Measurements from ENCODE around the gene CMTR2.
"Not testable (repeated sequence)": the region's sequence is repeated elsewhere in the genome, so short reads cannot be mapped to it uniquely, and the experiment has no call there.

CMTR2 gene

DNA sequence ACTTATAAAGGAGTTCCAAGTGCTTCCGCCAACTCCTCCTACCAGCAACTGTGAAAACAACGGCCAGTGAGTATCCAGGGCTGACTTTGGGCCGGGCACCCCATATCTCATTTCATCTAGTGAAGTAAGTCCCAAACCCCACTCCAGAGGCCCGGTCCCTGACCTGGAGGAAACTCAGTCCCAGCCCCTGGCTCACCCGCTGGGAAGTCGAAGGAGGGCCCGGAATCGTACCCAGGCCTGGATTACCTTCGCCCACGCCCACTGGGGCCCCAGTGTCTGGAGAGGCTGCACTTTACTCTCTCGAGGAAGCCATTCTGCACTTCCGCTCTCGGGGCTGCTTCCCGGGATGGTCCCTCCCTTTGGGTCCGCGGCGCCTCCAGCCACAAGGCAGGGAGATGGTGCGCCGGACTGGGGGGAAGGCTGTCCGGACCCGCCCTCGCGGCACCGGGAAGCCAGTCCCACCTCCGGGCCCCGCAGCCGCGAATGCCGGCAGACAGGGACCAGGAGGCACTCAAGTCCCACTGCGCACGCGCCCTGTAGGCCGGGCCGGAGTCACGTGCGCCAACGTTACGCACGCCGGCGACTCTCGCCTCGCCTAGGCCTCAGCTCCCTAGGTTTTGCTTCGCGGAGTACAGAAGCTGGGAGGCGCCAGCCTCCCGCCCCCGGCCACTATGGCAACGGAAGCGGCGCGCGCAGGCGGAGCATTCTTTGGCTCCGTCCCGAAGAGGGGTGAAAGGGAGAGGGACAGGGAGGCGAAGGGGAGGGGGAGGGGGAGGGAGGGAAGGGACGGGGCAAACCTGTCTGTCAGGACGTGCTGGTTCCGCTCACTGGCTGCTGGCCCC is at the start of gene CMTR2:
CMTR2 (minus strand) TSS at position 513 of the 842 bp plus-strand sequence. CDS start 3,482 bp downstream, outside the sequence.
- DNase-seq = peak; percentile 99
- in situ Hi-C loops (cut with HindIII; ENCODE audit: low pct_ligation_motif_present, low pct_unique_long_range_greater_than_20kb, low sequenced_read_pairs) = no loop called here

DNA sequence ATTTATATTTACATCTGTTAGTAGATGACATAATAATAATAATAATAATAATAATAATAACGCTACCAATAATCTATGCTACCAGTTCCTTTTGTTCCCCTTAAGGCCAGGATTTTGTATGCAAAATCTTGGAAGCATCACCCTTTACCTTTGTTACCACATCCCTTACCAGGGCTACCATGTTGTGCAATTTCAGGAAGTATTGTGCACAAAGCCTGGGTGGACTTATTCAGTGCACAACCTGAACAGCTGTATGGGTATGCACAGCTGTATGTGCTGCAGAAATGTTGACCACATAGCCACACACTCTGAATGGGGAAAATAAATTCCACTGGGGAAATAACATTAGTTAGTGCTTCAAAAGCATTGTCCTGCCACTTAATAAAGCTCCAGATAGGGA is 49.4 kb upstream of the CMTR2 start:
- in situ Hi-C loops (cut with HindIII; ENCODE audit: low pct_ligation_motif_present, low pct_unique_long_range_greater_than_20kb, low sequenced_read_pairs) = no loop called here
- DNase-seq = no peak

GRCh38 chr16:71338193-71338592 is 49.0 kb upstream of the CMTR2 start:
- in situ Hi-C loops (cut with HindIII; ENCODE audit: low pct_ligation_motif_present, low pct_unique_long_range_greater_than_20kb, low sequenced_read_pairs) = no loop called here
- DNase-seq = peak; percentile 44

GRCh38 chr16:71337631-71338030 is 48.4 kb upstream of the CMTR2 start:
- no peak for DNase-seq
- in situ Hi-C loops (cut with HindIII; ENCODE audit: low pct_ligation_motif_present, low pct_unique_long_range_greater_than_20kb, low sequenced_read_pairs) = no loop called here

GRCh38 chr16:71328151-71328550 is 38.9 kb upstream of the CMTR2 start:
- in situ Hi-C loops (cut with HindIII; ENCODE audit: low pct_ligation_motif_present, low pct_unique_long_range_greater_than_20kb, low sequenced_read_pairs) = no loop called here
- DNase-seq = no peak

GRCh38 chr16:71327720-71328119 is 38.5 kb upstream of the CMTR2 start:
- in situ Hi-C loops (cut with HindIII; ENCODE audit: low pct_ligation_motif_present, low pct_unique_long_range_greater_than_20kb, low sequenced_read_pairs) = no loop called here
- DNase-seq = no peak

DNA sequence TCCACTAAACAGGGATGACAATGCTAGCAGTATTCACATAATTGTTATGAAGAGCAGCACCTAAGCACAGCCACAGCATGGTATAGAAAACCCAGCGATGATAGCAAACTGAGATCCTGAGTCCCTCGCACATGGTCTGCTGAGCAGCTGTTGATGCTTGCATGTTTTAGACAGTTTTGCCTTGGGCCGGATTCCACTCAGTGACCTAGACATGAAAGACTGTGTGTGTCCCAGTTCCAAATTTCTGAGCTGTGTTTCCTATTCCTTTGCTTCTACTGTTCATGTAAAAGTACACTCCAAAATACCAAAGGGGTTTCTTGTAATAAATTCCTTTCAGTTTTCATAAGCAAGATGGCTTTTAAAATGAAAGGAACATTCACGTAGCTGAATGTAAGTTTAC is 30.8 kb upstream of the CMTR2 start:
- in situ Hi-C loops (cut with HindIII; ENCODE audit: low pct_ligation_motif_present, low pct_unique_long_range_greater_than_20kb, low sequenced_read_pairs) = no loop called here
- no peak for DNase-seq

- no peak for DNase-seq
- in situ Hi-C loops (cut with HindIII; ENCODE audit: low pct_ligation_motif_present, low pct_unique_long_range_greater_than_20kb, low sequenced_read_pairs) = no loop called here
Measured at GRCh38 chr16:71315269-71315668, 26.1 kb upstream of the CMTR2 start.

DNA sequence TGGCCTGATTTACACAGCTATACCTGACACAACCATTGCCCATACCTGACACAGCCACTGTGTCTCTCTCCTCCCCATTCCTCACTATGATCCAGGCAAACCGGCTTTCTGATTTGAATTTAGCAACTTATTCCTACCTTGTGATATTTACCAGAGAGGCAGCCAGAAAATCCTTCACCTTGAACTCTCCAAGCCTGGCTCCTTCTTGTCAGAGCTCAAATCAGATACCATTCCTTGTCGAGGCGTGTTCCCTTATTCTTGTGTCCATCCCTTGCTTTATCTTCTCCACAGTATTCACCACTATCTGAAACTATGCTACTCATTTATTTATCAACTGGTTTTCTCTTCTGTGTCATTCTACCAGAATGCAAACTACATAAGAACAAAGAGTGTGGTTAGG is 24.4 kb upstream of the CMTR2 start:
- in situ Hi-C loops (cut with HindIII; ENCODE audit: low pct_ligation_motif_present, low pct_unique_long_range_greater_than_20kb, low sequenced_read_pairs) = not testable (repeated sequence)

GRCh38 chr16:71311553-71312158 is 22.5 kb upstream of the CMTR2 start:
- in situ Hi-C loops (cut with HindIII; ENCODE audit: low pct_ligation_motif_present, low pct_unique_long_range_greater_than_20kb, low sequenced_read_pairs) = no loop called here
- DNase-seq = peak; percentile 41

More for the DNA sequence above, 24.4 kb upstream of the CMTR2 start:
- DNase-seq = not testable (repeated sequence)

DNA sequence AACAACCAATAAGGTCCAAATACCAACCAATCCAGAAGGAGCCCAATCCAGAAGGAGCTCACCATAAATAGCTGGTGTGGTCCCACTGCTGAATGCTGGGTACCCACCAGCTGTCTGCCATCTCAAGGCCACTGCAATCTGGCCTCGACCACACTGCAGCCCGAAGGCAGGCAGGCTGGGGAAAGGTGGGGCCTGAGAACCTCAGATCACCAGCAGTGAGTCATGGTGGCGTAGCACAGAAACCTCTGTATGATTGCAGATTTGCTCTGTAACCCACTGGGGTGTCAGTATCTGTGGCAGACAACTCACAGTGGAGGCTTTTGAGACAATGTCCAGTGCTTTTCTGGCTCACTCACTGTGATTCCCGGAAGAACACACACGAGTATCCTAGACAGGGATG is 14.7 kb upstream of the CMTR2 start:
- DNase-seq = no peak
- in situ Hi-C loops (cut with HindIII; ENCODE audit: low pct_ligation_motif_present, low pct_unique_long_range_greater_than_20kb, low sequenced_read_pairs) = no loop called here

DNA sequence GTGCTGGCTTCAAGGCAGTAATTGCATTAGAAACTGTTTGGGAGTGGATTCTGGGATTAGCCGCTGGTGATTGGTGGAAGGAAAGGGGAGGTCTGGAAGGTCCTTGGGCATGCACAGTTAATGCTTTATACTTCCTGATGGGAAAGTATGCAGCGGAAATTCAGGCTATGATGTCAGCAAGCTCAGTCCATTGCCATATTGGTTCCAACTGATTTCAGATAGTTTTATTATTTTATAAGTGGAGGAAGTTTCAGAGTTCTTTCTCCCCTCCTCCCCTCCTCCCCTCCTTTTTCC is 8.1 kb upstream of the CMTR2 start:
- no peak for DNase-seq
- in situ Hi-C loops (cut with HindIII; ENCODE audit: low pct_ligation_motif_present, low pct_unique_long_range_greater_than_20kb, low sequenced_read_pairs) = no loop called here

DNA sequence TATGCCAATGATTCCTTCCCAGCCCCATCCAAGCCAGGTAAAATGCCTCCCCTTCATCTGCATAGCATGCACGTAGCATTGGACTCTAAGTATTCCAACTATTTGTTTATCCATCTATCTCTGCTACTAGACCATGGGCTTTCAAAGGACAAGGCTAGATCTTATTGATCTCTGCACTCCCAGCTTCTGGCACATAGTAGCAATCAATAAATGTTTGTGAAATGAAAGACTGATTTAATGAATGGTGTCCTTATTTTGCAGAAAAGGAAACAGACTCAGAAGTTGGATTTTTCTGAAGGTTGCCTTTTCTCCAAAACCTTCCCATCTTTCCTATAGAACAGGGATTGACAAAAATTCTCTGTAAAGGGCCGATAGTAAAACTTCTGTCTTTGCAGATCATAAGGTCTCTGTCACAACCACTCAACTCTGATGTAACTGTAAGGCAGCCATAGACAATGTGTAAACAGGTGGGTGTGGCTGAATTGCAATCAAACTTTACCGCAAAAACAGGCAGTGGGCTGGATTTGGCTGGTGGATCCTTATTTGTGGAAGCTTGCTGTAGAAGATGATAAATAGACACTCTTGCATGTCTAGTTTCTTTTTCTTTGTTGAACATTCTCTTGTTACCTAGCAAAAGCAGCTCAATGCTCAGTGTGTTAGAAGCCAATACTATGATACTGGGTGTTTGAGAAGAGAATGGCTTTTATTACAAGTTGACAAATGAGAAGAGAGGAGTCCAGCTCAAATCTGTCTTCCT is 7.6 kb upstream of the CMTR2 start:
- in situ Hi-C loops (cut with HindIII; ENCODE audit: low pct_ligation_motif_present, low pct_unique_long_range_greater_than_20kb, low sequenced_read_pairs) = no loop called here
- no peak for DNase-seq

GRCh38 chr16:71295950-71296349 is 6.7 kb upstream of the CMTR2 start:
- DNase-seq = no peak
- in situ Hi-C loops (cut with HindIII; ENCODE audit: low pct_ligation_motif_present, low pct_unique_long_range_greater_than_20kb, low sequenced_read_pairs) = no loop called here

DNA sequence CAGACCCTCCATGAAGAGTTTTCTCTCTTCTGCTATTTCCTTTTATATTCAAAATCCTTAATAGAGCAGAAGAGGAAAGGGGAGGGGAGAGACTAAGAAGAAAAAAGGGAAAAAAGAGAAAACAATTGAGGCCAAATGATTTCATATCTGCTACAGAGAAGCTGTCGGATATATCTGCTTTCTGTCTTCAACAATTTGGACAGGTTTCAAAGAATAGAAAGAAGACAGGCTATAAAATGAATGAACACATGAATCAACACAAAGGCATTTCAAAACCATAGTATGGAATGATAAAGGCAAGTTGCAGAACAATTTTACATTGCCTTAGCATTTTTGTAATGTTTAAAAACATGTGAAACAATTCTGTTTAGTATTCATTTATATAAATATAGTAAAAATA is 4.7 kb upstream of the CMTR2 start:
- in situ Hi-C loops (cut with HindIII; ENCODE audit: low pct_ligation_motif_present, low pct_unique_long_range_greater_than_20kb, low sequenced_read_pairs) = no loop called here
- no peak for DNase-seq

DNA sequence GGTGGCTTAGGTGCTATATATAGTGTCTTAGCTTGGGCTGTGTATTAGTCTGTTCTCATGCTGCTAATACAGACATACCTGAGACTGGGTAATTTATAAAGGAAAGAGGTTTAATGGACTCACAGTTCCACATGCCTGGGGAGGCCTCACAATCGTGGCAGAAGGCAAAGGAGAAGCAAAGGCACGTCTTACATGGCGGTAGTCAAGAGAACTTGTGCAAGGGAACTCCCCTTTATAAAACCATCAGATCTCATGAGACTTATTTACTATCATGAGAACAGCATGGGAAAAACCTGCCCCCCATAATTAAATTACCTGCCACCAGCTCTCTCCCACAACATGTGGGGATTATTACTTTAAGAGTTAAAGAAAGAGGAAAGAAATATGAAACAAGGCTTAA is 2.9 kb upstream of the CMTR2 start:
- in situ Hi-C loops (cut with HindIII; ENCODE audit: low pct_ligation_motif_present, low pct_unique_long_range_greater_than_20kb, low sequenced_read_pairs); DNase-seq: not testable (repeated sequence)

GRCh38 chr16:71289732-71290062 is 495 bp upstream of the CMTR2 start:
- DNase-seq = no peak
- in situ Hi-C loops (cut with HindIII; ENCODE audit: low pct_ligation_motif_present, low pct_unique_long_range_greater_than_20kb, low sequenced_read_pairs) = no loop called here

DNA sequence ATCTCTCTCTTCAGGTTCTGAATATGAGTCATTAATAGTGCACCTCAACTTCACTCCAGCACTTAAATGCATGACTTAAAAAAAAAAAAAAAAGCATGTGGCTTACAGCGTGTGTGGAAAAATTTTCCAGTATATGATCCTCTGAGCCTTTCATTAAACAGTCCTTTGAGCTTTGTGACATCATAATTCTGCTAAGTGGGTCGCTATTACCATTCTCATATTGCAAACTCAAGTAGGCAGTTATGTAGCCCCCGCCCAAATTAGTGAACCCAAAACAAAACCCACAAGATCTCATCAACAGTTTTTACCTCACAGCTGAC is 672 bp downstream of the CMTR2 start:
- in situ Hi-C loops (cut with HindIII; ENCODE audit: low pct_ligation_motif_present, low pct_unique_long_range_greater_than_20kb, low sequenced_read_pairs) = no loop called here
- peak; percentile 24 for DNase-seq

DNA sequence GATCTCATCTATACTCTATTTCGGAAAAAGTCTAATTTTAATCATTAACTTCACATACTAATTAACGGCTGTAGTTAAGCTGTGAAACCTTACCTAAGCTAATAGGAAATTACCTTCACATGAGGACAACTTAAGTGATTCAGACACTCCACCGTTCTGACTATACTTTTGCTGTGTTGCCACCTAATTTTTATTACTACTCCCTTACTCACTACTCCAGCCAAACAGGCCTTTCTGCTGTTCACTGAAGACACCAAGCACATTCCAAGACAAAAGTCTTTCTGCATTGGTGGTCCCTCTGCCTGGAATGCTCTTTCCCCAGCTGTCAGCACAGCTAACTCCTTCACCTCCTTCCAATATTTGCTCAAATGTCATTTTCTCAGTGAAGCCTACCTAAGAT is 1.3 kb downstream of the CMTR2 start:
- DNase-seq = no peak
- in situ Hi-C loops (cut with HindIII; ENCODE audit: low pct_ligation_motif_present, low pct_unique_long_range_greater_than_20kb, low sequenced_read_pairs) = no loop called here

GRCh38 chr16:71287454-71287853 is 1.7 kb downstream of the CMTR2 start:
- no peak for DNase-seq
- in situ Hi-C loops (cut with HindIII; ENCODE audit: low pct_ligation_motif_present, low pct_unique_long_range_greater_than_20kb, low sequenced_read_pairs) = no loop called here

Measured in ACHN (cell line).